CD8-positive, alpha-beta memory T cell (primary cell): Measurements from ENCODE around the gene STK32B. TPM values are rescaled to one million over a fixed set of nuclear protein-coding genes. Genes with fewer than 3 reads are reported as not detected.

Experiments used
- CTCF ChIA-PET: fragments of 350-600 bp; sonication (Branson Sonifier 250); formaldehyde crosslinking; loops from one replicate; lab custom pipeline; 2021; ENCODE audit warnings: antibody characterized with exemption; lab: Charles Lee
- POLR2A ChIA-PET: fragments of 350-600 bp; sonication (Branson Sonifier 250); formaldehyde crosslinking; loops from one replicate; lab custom pipeline; 2021; ENCODE audit warnings: antibody characterized with exemption; lab: Charles Lee
- DNase-seq, 5 donors: peaks; one replicate each; pipeline versions ENCODE4 v3.0.0 to v3.0.0-alpha.2; 2020 to 2022; ENCODE audit warnings: mixed read lengths in 1 of 5
- H3K27ac ChIP-seq: one replicate; pipeline ENCODE4 v1.7.0; 2013; ENCODE audit warnings: low read depth, mild to moderate bottlenecking, low read length, moderate library complexity
- H3K27me3 ChIP-seq: 2 replicates; pipeline ENCODE4 v1.7.0; 2013; ENCODE audit warnings: low read length, mild to moderate bottlenecking; ENCODE audit not compliant: insufficient read depth, poor library complexity, severe bottlenecking
- H3K36me3 ChIP-seq: 2 replicates; pipeline ENCODE4 v1.7.0; 2013; ENCODE audit warnings: mild to moderate bottlenecking, low read length, moderate library complexity; ENCODE audit not compliant: insufficient read depth
- H3K4me1 ChIP-seq: 2 replicates; pipeline ENCODE4 v1.7.0; 2013; ENCODE audit warnings: mild to moderate bottlenecking, low read length, moderate library complexity; ENCODE audit not compliant: insufficient read depth
- H3K4me3 ChIP-seq: 2 replicates; pipeline ENCODE4 v1.7.0; 2013; ENCODE audit warnings: mild to moderate bottlenecking, low read length
- H3K9me3 ChIP-seq: 2 replicates; pipeline ENCODE4 v1.7.0; 2013; ENCODE audit warnings: mild to moderate bottlenecking, low read length
- H3K27ac Mint-ChIP-seq, 8 donors: one replicate each; pipeline ENCODE4 v1.8.0; 2020 to 2021; ENCODE audit warnings: mixed read lengths in 8 of 8, mild to moderate bottlenecking in 6 of 8, inconsistent platforms in 3 of 8, moderate library complexity in 3 of 8
- H3K27me3 Mint-ChIP-seq, 2 donors: one replicate each; pipeline ENCODE4 v1.8.0; 2020 to 2021; ENCODE audit warnings: mixed read lengths in 2 of 2, mild to moderate bottlenecking in 1 of 2, moderate library complexity in 1 of 2
- H3K36me3 Mint-ChIP-seq, 3 donors: one replicate each; pipeline ENCODE4 v1.8.0; 2020 to 2021; ENCODE audit warnings: mixed read lengths in 3 of 3, inconsistent platforms in 1 of 3, mild to moderate bottlenecking in 1 of 3
- H3K4me1 Mint-ChIP-seq, 3 donors: one replicate each; pipeline ENCODE4 v1.8.0; 2020 to 2021; ENCODE audit warnings: mixed read lengths in 3 of 3, inconsistent platforms in 1 of 3, mild to moderate bottlenecking in 1 of 3
- H3K4me3 Mint-ChIP-seq, 7 donors: one replicate each; pipeline ENCODE4 v1.8.0; 2020 to 2021; ENCODE audit warnings: mixed read lengths in 7 of 7, mild to moderate bottlenecking in 6 of 7, moderate library complexity in 4 of 7, inconsistent platforms in 2 of 7
- H3K9me3 Mint-ChIP-seq, 5 donors: one replicate each; pipeline ENCODE4 v1.8.0; 2020 to 2022; ENCODE audit warnings: mixed read lengths in 5 of 5, mild to moderate bottlenecking in 3 of 5, moderate library complexity in 2 of 5, inconsistent platforms in 1 of 5
- polyA plus RNA-seq: library from polyadenylated mRNA; unstranded; fragments of 300-500 nt; fragmentation: Illumina TruSeq; gene quantifications from one replicate; pipeline ENCODE4 v1.2.3, GENCODE V29; 2021
- total RNA-seq, 2 experiments: library from RNA; stranded (reverse); gene quantifications; one replicate each; pipeline ENCODE4 v1.2.3, GENCODE V29; 2021

The STK32B gene
- total and polyA plus RNA-seq, 3 experiments from 2014 or later: not detected

DNA sequence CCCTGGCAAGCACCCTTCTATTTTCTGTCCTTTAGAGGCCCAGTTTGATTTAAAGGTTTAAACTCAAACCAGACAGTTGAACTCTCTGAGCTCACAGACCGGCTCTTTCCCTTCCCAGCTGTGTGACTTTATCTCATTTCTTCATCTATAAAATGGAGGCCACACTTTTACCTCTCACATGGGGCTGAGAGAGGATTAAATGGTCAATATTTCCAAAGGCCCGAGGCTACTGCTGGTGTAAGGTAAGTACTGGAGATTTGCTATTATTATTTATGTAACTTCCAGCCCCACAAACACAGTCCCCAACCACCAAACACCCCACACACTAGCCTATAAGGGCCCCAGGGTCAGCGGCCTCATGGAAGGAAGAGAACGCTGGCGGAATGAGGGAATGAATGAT, 18.5 kb upstream of the STK32B start:
- Histone ChIP-seq H3K27ac (no peak overlapping the region), H3K4me3 (no peak overlapping the region), H3K9me3 (no peaks in the 10 kb centered on the region), H3K36me3 (no peaks in the 10 kb centered on the region), H3K27me3 (no peaks in the 10 kb centered on the region), H3K4me1 (no peaks in the 10 kb centered on the region)
- ChIA-PET POLR2A (no interaction called here), CTCF (no interaction called here)
- no peak for DNase-seq
- Mint-ChIP-seq H3K4me1 (peaks cover 0 to 3% (median 3%) of the 10 kb centered on the region in 3 donors), H3K27me3 (peaks cover 6 to 8% of the 10 kb centered on the region in 2 donors), H3K4me3 (no peak overlapping the region), H3K36me3 (no peaks in the 10 kb centered on the region), H3K27ac (no peak overlapping the region), H3K9me3 (peaks cover 0 to 3% (median 0%) of the 10 kb centered on the region in 5 donors)

DNA sequence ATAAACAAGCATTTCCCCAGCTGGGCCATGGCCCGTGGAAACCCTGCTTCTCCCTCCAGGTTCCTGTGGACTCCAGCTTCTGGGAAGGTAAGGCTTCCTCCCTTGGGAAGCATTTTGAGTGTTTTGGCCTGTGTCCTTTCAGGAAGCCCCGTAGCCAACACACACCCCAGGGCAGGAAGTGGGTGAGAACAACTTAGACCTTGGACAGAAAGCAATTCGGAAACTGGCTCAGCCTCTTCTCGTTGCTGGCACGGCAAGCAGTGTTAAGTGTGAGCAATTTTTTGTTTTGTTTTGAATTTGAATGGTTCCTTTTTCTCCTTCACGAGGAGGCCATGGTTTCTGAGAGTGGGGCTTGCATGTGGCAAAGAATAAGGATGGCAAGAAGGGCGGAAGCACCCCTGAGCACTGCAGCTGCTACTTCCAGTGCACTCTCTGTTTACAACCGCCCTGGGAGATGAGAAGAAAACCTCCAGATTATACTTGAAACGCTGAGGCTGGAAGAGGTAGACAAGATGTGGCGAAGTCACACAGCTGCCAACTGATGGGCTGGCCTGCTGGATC, 17.9 kb upstream of the STK32B start:
- H3K36me3 ChIP-seq: no peaks in the 10 kb centered on the region
- H3K27me3 Mint-ChIP-seq: peaks cover 6 to 8% of the 10 kb centered on the region in 2 donors
- H3K36me3 Mint-ChIP-seq: no peaks in the 10 kb centered on the region
- H3K27ac ChIP-seq: no peak overlapping the region
- peaks cover 0 to 2% (median 0%) of the 10 kb centered on the region in 5 donors for H3K9me3 Mint-ChIP-seq
- no peak for DNase-seq
- ChIA-PET CTCF (no interaction called here), POLR2A (no interaction called here)
- no peak overlapping the region for H3K27ac Mint-ChIP-seq
- no peaks in the 10 kb centered on the region for H3K9me3 ChIP-seq
- H3K4me3 Mint-ChIP-seq: no peak overlapping the region
- no peaks in the 10 kb centered on the region for H3K4me1 ChIP-seq
- no peak overlapping the region for H3K4me3 ChIP-seq
- H3K27me3 ChIP-seq: no peaks in the 10 kb centered on the region
- H3K4me1 Mint-ChIP-seq: peaks cover 0 to 3% (median 3%) of the 10 kb centered on the region in 3 donors

DNA sequence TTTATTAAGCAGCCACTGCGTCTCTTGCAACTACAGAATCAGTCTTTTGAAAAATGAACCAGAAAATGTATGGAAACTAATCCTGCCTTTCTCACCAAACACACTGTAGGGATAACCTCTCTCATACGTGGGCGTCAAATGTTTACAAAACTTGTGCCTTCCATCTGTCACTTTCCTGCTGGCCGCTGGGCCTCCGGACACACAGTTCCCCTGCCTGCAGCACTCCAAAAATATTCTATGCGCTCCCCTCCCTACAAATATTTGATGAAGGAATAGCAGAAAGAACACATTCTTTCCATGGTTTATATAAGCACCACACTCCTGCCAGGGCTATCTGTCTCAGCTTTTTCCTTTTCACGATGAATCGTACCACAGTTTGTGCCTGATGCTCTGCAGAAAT, 17.1 kb upstream of the STK32B start:
- Mint-ChIP-seq H3K9me3 (no peaks in the 10 kb centered on the region), H3K27me3 (peaks cover 4 to 8% of the 10 kb centered on the region in 2 donors), H3K27ac (no peak overlapping the region), H3K4me3 (no peak overlapping the region), H3K4me1 (peaks cover 0 to 3% (median 3%) of the 10 kb centered on the region in 3 donors), H3K36me3 (no peaks in the 10 kb centered on the region)
- Histone ChIP-seq H3K36me3 (no peaks in the 10 kb centered on the region), H3K27ac (no peak overlapping the region), H3K9me3 (no peaks in the 10 kb centered on the region), H3K4me1 (no peaks in the 10 kb centered on the region), H3K4me3 (no peak overlapping the region), H3K27me3 (no peaks in the 10 kb centered on the region)
- DNase-seq: no peak
- ChIA-PET CTCF (no interaction called here), POLR2A (no interaction called here)

DNA sequence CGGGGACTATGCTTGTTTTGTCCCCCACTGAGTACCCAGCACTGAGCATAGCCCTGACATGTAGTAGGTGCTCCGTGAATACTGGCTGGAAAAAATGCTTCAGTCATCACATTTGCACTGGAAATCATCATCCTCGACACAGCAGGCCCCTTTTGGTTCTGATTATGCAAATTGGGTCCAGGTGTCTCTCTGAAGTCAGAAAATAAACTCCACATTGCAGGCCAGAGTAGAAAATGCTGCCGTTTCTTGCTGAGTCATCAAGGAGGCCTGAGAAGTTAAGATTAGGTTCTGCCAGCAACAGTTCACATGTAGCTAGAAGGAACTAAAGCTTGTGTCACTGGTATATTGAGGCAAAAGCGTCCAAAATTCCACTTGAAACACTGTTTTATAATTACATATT, 15.0 kb upstream of the STK32B start:
- no peaks in the 10 kb centered on the region for H3K4me1 ChIP-seq
- peaks cover 0 to 3% (median 3%) of the 10 kb centered on the region in 3 donors for H3K4me1 Mint-ChIP-seq
- H3K27ac ChIP-seq: no peak overlapping the region
- H3K27me3 Mint-ChIP-seq: peaks cover 7 to 8% of the 10 kb centered on the region in 2 donors
- ChIA-PET CTCF (no interaction called here), POLR2A (no interaction called here)
- no peak overlapping the region for H3K4me3 ChIP-seq
- H3K36me3 Mint-ChIP-seq: no peaks in the 10 kb centered on the region
- no peak overlapping the region for H3K4me3 Mint-ChIP-seq
- H3K27me3 ChIP-seq: no peaks in the 10 kb centered on the region
- H3K36me3 ChIP-seq: no peaks in the 10 kb centered on the region
- H3K9me3 Mint-ChIP-seq: no peaks in the 10 kb centered on the region
- no peak for DNase-seq
- no peaks in the 10 kb centered on the region for H3K9me3 ChIP-seq
- H3K27ac Mint-ChIP-seq: no peak overlapping the region

DNA sequence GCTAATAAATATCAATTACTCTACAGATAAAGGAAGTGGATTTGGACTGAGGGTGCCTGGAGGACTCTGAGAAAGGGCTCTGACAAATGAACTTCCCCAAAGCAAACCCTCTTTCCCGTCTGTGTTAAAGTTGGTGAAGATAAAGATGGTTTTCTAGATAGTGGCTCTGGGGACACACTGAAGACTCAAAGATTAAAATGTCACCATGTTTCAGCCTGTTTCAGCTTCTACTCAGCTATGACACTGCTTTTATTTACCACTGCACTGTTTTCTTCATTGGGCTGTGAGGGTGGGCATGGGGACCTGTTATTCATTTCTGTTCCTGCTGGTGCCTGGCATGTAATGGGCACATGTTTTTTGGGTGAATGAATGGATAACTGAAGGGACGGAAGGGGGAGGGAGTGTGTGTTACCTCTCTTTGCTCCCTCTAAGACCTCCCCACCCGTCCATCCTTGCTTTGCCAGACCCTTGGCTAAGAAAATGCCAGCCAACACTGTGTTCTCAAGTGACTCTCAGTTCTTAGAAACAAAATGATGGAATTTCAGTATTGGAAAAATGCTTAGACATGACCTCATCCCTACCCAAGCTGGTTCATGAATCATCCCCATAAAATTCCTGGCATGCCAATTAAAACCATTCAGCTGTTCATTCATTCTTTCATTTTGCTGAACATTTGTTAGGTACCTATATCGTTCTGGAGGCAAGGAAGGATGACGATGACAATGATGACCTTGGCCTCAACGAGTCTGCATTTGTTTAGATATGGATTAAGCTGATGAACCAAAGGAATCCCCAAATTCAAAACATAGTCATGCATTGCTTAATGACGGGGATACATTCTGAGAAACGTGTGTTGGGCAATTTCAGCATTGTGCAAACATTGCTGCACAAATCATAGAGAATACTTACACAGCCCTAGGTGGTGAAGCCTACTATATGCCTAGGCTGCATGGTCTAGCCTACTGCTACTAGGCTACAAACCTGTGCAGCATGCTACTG, 13.4 kb upstream of the STK32B start:
- Histone ChIP-seq H3K27me3 (no peaks in the 10 kb centered on the region), H3K4me3 (no peak overlapping the region), H3K4me1 (no peaks in the 10 kb centered on the region), H3K27ac (peak overlapping the region; percentile 64), H3K9me3 (no peaks in the 10 kb centered on the region), H3K36me3 (no peaks in the 10 kb centered on the region)
- CTCF ChIA-PET: no interaction called here
- POLR2A ChIA-PET: no interaction called here
- Mint-ChIP-seq H3K4me3 (no peak overlapping the region), H3K27ac (no peak overlapping the region), H3K9me3 (no peaks in the 10 kb centered on the region), H3K4me1 (peaks cover 0 to 3% (median 3%) of the 10 kb centered on the region in 3 donors), H3K36me3 (no peaks in the 10 kb centered on the region), H3K27me3 (peaks cover 7 to 14% of the 10 kb centered on the region in 2 donors)
- no peak for DNase-seq

DNA sequence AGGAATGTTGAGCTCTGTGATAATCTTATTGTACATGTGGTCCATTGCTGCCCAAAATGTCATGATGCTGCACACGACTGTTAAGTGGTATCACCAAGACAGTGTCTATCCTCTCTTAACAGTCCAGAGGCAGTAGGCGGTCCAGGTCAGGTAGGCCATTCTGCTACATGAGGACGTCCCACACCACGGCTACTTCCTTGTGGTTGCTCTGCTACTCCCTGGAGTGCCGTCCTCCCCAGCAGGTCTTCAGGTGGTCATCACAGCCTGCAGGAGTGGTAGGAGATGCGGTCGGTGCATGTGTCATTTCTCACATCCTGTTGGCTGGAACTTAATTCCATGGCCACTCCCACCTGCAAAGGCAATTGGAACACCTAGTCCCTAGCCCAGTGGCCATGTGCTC, 11.5 kb upstream of the STK32B start:
- H3K4me3 Mint-ChIP-seq: no peak overlapping the region
- Histone ChIP-seq H3K27me3 (no peaks in the 10 kb centered on the region), H3K36me3 (no peaks in the 10 kb centered on the region), H3K4me3 (no peak overlapping the region), H3K4me1 (no peaks in the 10 kb centered on the region), H3K9me3 (no peaks in the 10 kb centered on the region), H3K27ac (no peak overlapping the region)
- POLR2A ChIA-PET: no interaction called here
- CTCF ChIA-PET: no interaction called here
- H3K27me3 Mint-ChIP-seq: peaks cover 2 to 24% of the 10 kb centered on the region in 2 donors
- DNase-seq: no peak
- no peaks in the 10 kb centered on the region for H3K9me3 Mint-ChIP-seq
- no peak overlapping the region for H3K27ac Mint-ChIP-seq
- H3K36me3 Mint-ChIP-seq: no peaks in the 10 kb centered on the region
- H3K4me1 Mint-ChIP-seq: no peaks in the 10 kb centered on the region

DNA sequence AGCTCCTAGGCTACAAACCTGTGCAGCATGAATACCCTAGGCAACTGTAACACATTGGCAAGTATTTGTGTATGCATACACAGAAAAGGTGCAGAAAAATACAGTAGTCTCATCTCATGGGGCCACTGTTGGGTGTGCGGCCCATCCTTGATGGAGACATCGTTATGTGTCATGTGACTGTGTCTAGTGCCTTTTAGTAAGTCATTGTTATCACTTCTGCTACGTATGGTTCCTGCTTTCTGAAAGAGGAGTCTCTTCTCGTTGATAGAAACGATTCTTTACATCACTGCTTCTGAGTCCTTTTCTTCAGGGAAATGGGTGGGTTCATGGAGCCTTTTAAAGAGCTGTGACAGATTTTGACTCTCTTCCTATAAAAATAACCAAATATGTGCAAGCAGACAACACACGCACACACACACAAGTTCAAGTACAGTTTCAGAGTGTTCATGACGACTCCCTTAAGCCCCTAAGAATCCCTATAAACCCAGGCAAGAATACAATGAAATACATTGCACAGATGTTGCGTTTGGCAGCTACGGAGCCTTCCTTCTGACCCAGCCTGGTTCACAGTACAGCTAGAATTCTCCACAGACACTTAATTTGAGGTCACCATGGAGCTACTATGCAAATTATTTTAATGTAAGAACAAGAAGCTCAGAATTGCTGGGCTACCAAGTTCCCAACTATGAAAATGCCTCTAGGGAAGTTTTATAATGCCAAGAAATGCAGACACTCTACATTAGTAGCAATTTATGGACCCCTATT, 10.2 kb upstream of the STK32B start:
- ChIA-PET CTCF (no interaction called here), POLR2A (no interaction called here)
- H3K4me1 Mint-ChIP-seq: no peaks in the 10 kb centered on the region
- H3K27ac Mint-ChIP-seq: no peak overlapping the region
- peaks cover under 1 to 35% of the 10 kb centered on the region in 2 donors for H3K27me3 Mint-ChIP-seq
- H3K9me3 ChIP-seq: no peaks in the 10 kb centered on the region
- H3K4me3 ChIP-seq: no peak overlapping the region
- no peaks in the 10 kb centered on the region for H3K27me3 ChIP-seq
- H3K36me3 ChIP-seq: no peaks in the 10 kb centered on the region
- no peak overlapping the region for H3K27ac ChIP-seq
- no peaks in the 10 kb centered on the region for H3K9me3 Mint-ChIP-seq
- no peak for DNase-seq
- no peak overlapping the region for H3K4me3 Mint-ChIP-seq
- no peaks in the 10 kb centered on the region for H3K4me1 ChIP-seq
- H3K36me3 Mint-ChIP-seq: no peaks in the 10 kb centered on the region

DNA sequence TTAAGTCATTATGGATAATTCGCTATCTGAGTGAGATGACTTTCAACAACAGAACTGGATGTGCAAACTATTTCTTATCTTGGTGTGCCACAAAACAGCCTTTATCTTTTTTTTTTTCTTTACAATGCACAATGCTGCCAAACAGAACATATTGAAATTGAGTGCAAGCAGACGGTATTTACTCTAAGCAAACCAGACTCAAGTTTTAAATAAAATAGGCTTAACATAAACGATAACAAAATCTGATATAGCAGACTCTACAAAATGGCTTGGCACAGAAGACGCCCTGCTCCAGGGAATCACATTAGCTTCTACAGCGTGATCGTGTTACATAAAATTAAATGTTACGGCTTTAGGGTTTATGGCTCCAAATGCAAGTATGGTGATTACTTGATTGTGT, 9.6 kb upstream of the STK32B start:
- DNase-seq: no peak
- Histone ChIP-seq H3K36me3 (no peaks in the 10 kb centered on the region), H3K27ac (no peak overlapping the region), H3K27me3 (no peaks in the 10 kb centered on the region), H3K4me1 (no peaks in the 10 kb centered on the region), H3K9me3 (no peaks in the 10 kb centered on the region), H3K4me3 (no peak overlapping the region)
- Mint-ChIP-seq H3K4me1 (no peaks in the 10 kb centered on the region), H3K27me3 (peaks cover 0 to 37% of the 10 kb centered on the region in 2 donors), H3K9me3 (no peaks in the 10 kb centered on the region), H3K36me3 (no peaks in the 10 kb centered on the region), H3K27ac (no peak overlapping the region), H3K4me3 (no peak overlapping the region)
- ChIA-PET CTCF (no interaction called here), POLR2A (no interaction called here)
